ENCODE data around the gene YWHAG.

- TF ChIP-seq MAX (IDR thresholded peaks at IDR 0.05), result no peak
- TF ChIP-seq CTCF (IDR thresholded peaks at IDR 0.05; ENCODE audit: low read depth, low read length, missing input control), result no peak
- no peak for TF ChIP-seq REST (IDR thresholded peaks at IDR 0.05)
- TF ChIP-seq FOXA1 (IDR thresholded peaks at IDR 0.05), result no peak
- no peak for TF ChIP-seq RAD21 (IDR thresholded peaks at IDR 0.05)
- no peak for TF ChIP-seq YY1 (IDR thresholded peaks at IDR 0.05)
- TF ChIP-seq ATF3 (IDR thresholded peaks at IDR 0.05), result no peak
- TF ChIP-seq ZBTB33 (IDR thresholded peaks at IDR 0.05), result no peak
Measured at GRCh38 chr7:76280408-76280807, 78.4 kb downstream of the YWHAG start.
